ENCODE measurements around the gene TDRD1.

The TDRD1 gene

DNA sequence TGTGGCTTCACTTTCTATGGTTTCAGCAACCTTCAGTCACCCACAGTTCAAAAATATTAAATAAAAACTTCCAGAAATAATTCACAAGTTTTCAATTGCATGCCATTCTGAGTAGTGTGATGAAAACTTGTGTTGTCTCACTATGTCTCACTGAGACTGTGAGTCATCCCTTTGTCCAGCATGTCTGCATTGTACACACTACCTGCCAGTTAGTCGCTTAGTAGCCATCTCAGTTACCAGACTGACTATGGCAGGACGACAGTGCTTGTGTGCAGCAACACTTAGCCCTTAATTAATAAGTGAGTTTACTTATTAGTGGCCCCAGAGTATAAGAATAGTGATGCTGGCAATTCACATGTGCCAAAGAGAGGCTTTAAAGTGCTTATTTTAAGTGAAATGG lies 27.7 kb upstream of the TDRD1 start:
- no peaks in the 10 kb centered on the region for H3K9me2 ChIP-seq (replicated peaks; ENCODE audit: control insufficient read depth, low read length)
- TF ChIP-seq, protein P1, sequence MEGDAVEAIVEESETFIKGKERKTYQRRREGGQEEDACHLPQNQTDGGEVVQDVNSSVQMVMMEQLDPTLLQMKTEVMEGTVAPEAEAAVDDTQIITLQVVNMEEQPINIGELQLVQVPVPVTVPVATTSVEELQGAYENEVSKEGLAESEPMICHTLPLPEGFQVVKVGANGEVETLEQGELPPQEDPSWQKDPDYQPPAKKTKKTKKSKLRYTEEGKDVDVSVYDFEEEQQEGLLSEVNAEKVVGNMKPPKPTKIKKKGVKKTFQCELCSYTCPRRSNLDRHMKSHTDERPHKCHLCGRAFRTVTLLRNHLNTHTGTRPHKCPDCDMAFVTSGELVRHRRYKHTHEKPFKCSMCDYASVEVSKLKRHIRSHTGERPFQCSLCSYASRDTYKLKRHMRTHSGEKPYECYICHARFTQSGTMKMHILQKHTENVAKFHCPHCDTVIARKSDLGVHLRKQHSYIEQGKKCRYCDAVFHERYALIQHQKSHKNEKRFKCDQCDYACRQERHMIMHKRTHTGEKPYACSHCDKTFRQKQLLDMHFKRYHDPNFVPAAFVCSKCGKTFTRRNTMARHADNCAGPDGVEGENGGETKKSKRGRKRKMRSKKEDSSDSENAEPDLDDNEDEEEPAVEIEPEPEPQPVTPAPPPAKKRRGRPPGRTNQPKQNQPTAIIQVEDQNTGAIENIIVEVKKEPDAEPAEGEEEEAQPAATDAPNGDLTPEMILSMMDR (IDR thresholded peaks at IDR 0.05; ENCODE audit: low read depth, low read length, poor library complexity, severe bottlenecking): no peak
- TF ChIP-seq EZH2phosphoT487 (IDR thresholded peaks at IDR 0.05; ENCODE audit: borderline replicate concordance, low read length): no peak
- no peaks in the 10 kb centered on the region for H3K79me2 ChIP-seq (ENCODE audit: control insufficient read depth, low read length)
- H3K27ac ChIP-seq (ENCODE audit: low read depth, low read length): no peak overlapping the region
- H3K4me3 ChIP-seq (ENCODE audit: low read length): no peak overlapping the region
- H4K20me1 ChIP-seq (ENCODE audit: control insufficient read depth, insufficient read depth, low read depth, low read length): no peaks in the 10 kb centered on the region
- no peaks in the 10 kb centered on the region for H3K27me3 ChIP-seq (ENCODE audit: control insufficient read depth, low read length)
- H3F3A ChIP-seq (ENCODE audit: control insufficient read depth, insufficient read depth): no peaks in the 10 kb centered on the region
- no peak overlapping the region for H3K4me2 ChIP-seq (ENCODE audit: low read length)
- no peaks in the 10 kb centered on the region for H3K9me3 ChIP-seq (ENCODE audit: control insufficient read depth, insufficient read depth, low read length)
- no peaks in the 10 kb centered on the region for H3K4me1 ChIP-seq (ENCODE audit: control insufficient read depth, low read length)
- H3K36me3 ChIP-seq (ENCODE audit: control insufficient read depth, low read length): no peaks in the 10 kb centered on the region

DNA sequence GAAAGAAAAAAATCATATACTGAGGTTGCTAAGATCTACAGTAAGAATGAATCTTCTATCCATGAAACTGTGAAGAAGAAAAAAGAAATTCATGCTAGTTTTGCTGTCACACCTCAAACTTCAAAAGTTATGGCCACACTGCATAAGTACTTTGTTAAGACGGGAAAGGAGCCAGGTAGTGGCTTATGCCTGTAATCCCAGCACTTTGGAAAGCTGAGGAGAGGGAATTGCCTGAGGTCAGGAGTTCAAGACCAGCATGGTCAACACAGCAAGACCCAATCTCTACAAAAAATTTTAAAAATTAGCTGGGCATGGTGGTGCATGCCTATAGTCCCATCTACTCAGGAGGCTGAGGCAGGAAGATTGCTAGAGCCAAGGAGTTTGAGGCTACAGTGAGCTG lies 27.3 kb upstream of the TDRD1 start:
- Histone ChIP-seq H3K4me1 (ENCODE audit: control insufficient read depth, low read length) (no peaks in the 10 kb centered on the region), H3F3A (ENCODE audit: control insufficient read depth, insufficient read depth) (no peaks in the 10 kb centered on the region), H3K36me3 (ENCODE audit: control insufficient read depth, low read length) (no peaks in the 10 kb centered on the region), H3K9me2 (replicated peaks; ENCODE audit: control insufficient read depth, low read length) (no peaks in the 10 kb centered on the region), H3K4me3 (ENCODE audit: low read length) (no peak overlapping the region), H3K27me3 (ENCODE audit: control insufficient read depth, low read length) (no peaks in the 10 kb centered on the region), H3K9me3 (ENCODE audit: control insufficient read depth, insufficient read depth, low read length) (no peaks in the 10 kb centered on the region), H3K27ac (ENCODE audit: low read depth, low read length) (no peak overlapping the region), H3K4me2 (ENCODE audit: low read length) (no peak overlapping the region), H3K79me2 (ENCODE audit: control insufficient read depth, low read length) (no peaks in the 10 kb centered on the region), H4K20me1 (ENCODE audit: control insufficient read depth, insufficient read depth, low read depth, low read length) (no peaks in the 10 kb centered on the region)
- TF ChIP-seq, protein P1 (IDR thresholded peaks at IDR 0.05; ENCODE audit: low read depth, low read length, poor library complexity, severe bottlenecking): no peak
- TF ChIP-seq EZH2phosphoT487 (IDR thresholded peaks at IDR 0.05; ENCODE audit: borderline replicate concordance, low read length): no peak

DNA sequence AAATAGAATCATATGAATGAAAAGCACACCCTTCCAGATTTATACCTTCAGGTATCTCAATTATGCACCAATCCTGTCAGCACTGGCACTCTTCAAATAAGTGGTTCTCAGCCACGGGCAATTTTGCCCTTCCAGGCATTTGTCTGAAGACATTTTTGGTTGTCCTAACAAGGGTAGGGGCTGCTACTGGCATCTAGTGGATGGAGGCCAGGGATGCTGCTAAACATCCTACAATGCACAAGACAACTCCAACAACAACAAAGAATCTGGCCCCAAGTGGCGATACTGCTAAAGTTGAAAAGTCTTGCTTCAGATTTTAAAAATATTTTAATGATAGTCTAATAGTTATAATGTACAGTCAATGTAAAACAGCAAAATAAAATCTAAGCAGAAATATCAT lies 21.2 kb upstream of the TDRD1 start:
- Histone ChIP-seq H4K20me1 (ENCODE audit: control insufficient read depth, insufficient read depth, low read depth, low read length) (no peaks in the 10 kb centered on the region), H3K36me3 (ENCODE audit: control insufficient read depth, low read length) (peaks cover 2% of the 10 kb centered on the region; the same call in 1 of the 2 replicates), H3K9me2 (replicated peaks; ENCODE audit: control insufficient read depth, low read length) (no peaks in the 10 kb centered on the region), H3K4me2 (ENCODE audit: low read length) (no peak overlapping the region), H3K4me1 (ENCODE audit: control insufficient read depth, low read length) (no peaks in the 10 kb centered on the region), H3K79me2 (ENCODE audit: control insufficient read depth, low read length) (no peaks in the 10 kb centered on the region; the same call in 1 of the 2 replicates), H3K4me3 (ENCODE audit: low read length) (no peak overlapping the region), H3K27ac (ENCODE audit: low read depth, low read length) (no peak overlapping the region), H3K9me3 (ENCODE audit: control insufficient read depth, insufficient read depth, low read length) (no peaks in the 10 kb centered on the region), H3K27me3 (ENCODE audit: control insufficient read depth, low read length) (no peaks in the 10 kb centered on the region), H3F3A (ENCODE audit: control insufficient read depth, insufficient read depth) (no peaks in the 10 kb centered on the region)
- TF ChIP-seq, protein P1 (IDR thresholded peaks at IDR 0.05; ENCODE audit: low read depth, low read length, poor library complexity, severe bottlenecking): no peak
- TF ChIP-seq EZH2phosphoT487 (IDR thresholded peaks at IDR 0.05; ENCODE audit: borderline replicate concordance, low read length): no peak
